HCT116 (cell line): ENCODE data around the gene NUAK2. TPM values are rescaled to one million over a fixed set of nuclear protein-coding genes. Genes with fewer than 3 reads are reported as not detected.
"Not testable (repeated sequence)": the region's sequence is repeated elsewhere in the genome, so short reads cannot be mapped to it uniquely, and the experiment has no call there.

ENCODE experiments used
- ATAC-seq: fragments of 200-7000 bp; cut with Tn5 transposase; 2 replicates; pipeline ENCODE4 v1.9.1; 2020; ENCODE audit warnings: mild to moderate bottlenecking, moderate library complexity
- BruUV-seq: library from RNA; stranded (reverse); fragments of 400-500 nt; replicated peaks from 2 replicates; lab custom pipeline; 2021; lab: Mats Ljungman, UMichigan
- CTCF ChIA-PET: fragments of 300-600 bp; sonication (Branson Sonifier 250); formaldehyde crosslinking; loops from one replicate; lab custom pipeline; 2021; ENCODE audit warnings: antibody characterized with exemption; lab: Charles Lee
- POLR2A ChIA-PET: fragments of 300-600, 350-600 bp; sonication (Branson Sonifier 250); formaldehyde crosslinking; loops from one replicate; lab custom pipeline; 2021; ENCODE audit warnings: antibody characterized with exemption; lab: Charles Lee
- RAD21 ChIA-PET, 2 experiments: fragments of 300-600 bp; sonication (Branson Sonifier 250); formaldehyde crosslinking; loops; one replicate each; lab custom pipeline; 2023; ENCODE audit warnings: low total read pairs in 2 of 2; ENCODE audit not compliant: uncharacterized antibody in 2 of 2, unreplicated experiment in 2 of 2, low non-redundant PET in 1 of 2; lab: Charles Lee
- DNase-seq: peaks from one replicate; pipeline ENCODE4 v3.0.0-alpha.2; 2010; ENCODE audit warnings: low read depth, low spot score
- H2AFZ ChIP-seq: fragments of 200-600 bp; shearing (Covaris generic), sonication (generic); 2 replicates; pipeline ENCODE4 v1.6.1; 2017; ENCODE audit warnings: low read depth, mixed run types, mixed read lengths, antibody characterized with exemption, low read length; ENCODE audit not compliant: poor library complexity, severe bottlenecking
- H3K27ac ChIP-seq: 2 replicates; pipeline ENCODE4 v1.5.1; 2012; ENCODE audit warnings: low read depth, low read length
- H3K27me3 ChIP-seq: fragments of 200-600 bp; sonication (generic); 2 replicates; pipeline ENCODE4 v1.6.1; 2016; ENCODE audit warnings: mixed run types, low read length, mixed read lengths; ENCODE audit not compliant: insufficient read depth
- H3K36me3 ChIP-seq, 2 experiments: fragments of 200-500 bp in 1 of 2; fragments of 200-600 bp in 1 of 2; sonication (Bioruptor generic) in 1 of 2; sonication (generic) in 1 of 2; 2 replicates each; pipeline versions ENCODE4 v1.5.1 to v1.6.1; 2014 to 2016; ENCODE audit warnings: low read length in 2 of 2, inconsistent platforms in 1 of 2, mixed read lengths in 1 of 2, mixed run types in 1 of 2; ENCODE audit not compliant: insufficient read depth in 2 of 2, control insufficient read depth in 1 of 2
- H3K4me1 ChIP-seq, 2 experiments: fragments of 200-600 bp in 1 of 2; sonication (generic) in 1 of 2; 2 replicates each; pipeline versions ENCODE4 v1.5.1 to v1.6.1; 2012 to 2017; ENCODE audit warnings: low read length in 2 of 2, inconsistent platforms in 1 of 2, mild to moderate bottlenecking in 1 of 2, mixed read lengths in 1 of 2, mixed run types in 1 of 2, moderate library complexity in 1 of 2; ENCODE audit not compliant: insufficient read depth in 2 of 2, control insufficient read depth in 1 of 2
- H3K4me2 ChIP-seq: fragments of 200-600 bp; sonication (generic); 2 replicates; pipeline ENCODE4 v1.6.1; 2017; ENCODE audit warnings: mixed run types, low read length, mixed read lengths
- H3K4me3 ChIP-seq, 2 experiments: fragments of 200-600 bp in 1 of 2; sonication (generic) in 1 of 2; replicated peaks in 1 of 2; 2 replicates each; pipeline ENCODE4 v1.5.1; 2011 to 2016; ENCODE audit warnings: low read length in 2 of 2, control low read depth in 1 of 2, low read depth in 1 of 2, mild to moderate bottlenecking in 1 of 2, mixed read lengths in 1 of 2, mixed run types in 1 of 2
- H3K79me2 ChIP-seq: fragments of 200-600 bp; sonication (generic); 2 replicates; pipeline ENCODE4 v1.6.1; 2017; ENCODE audit warnings: mild to moderate bottlenecking, mixed run types, low read length, moderate library complexity, mixed read lengths; ENCODE audit not compliant: insufficient read depth
- H3K9ac ChIP-seq: fragments of 200-600 bp; sonication (generic); 2 replicates; pipeline ENCODE4 v1.6.1; 2016; ENCODE audit warnings: low read length, mixed read lengths
- H3K9me2 ChIP-seq: fragments of 200-600 bp; sonication (generic), shearing (Covaris generic); 2 replicates; pipeline ENCODE4 v1.6.1; 2017; ENCODE audit warnings: mixed run types, mild to moderate bottlenecking, moderate library complexity; ENCODE audit not compliant: insufficient read depth
- H3K9me3 ChIP-seq, 2 experiments: fragments of 200-500 bp in 1 of 2; fragments of 200-600 bp in 1 of 2; sonication (Bioruptor generic) in 1 of 2; sonication (generic) in 1 of 2; 2 replicates each; pipeline ENCODE4 v1.6.1; 2014 to 2017; ENCODE audit warnings: low read length in 2 of 2, mixed read lengths in 2 of 2, inconsistent platforms in 1 of 2, low read depth in 1 of 2, mild to moderate bottlenecking in 1 of 2, mixed run types in 1 of 2, moderate library complexity in 1 of 2; ENCODE audit not compliant: control insufficient read depth in 1 of 2, insufficient read depth in 1 of 2
- H4K20me1 ChIP-seq: fragments of 200-600 bp; sonication (generic), shearing (Covaris generic); 2 replicates; pipeline ENCODE4 v1.6.1; 2017; ENCODE audit warnings: mixed run types, mild to moderate bottlenecking, moderate library complexity; ENCODE audit not compliant: insufficient read depth
- ATF3 ChIP-seq: IDR thresholded peaks from 2 replicates; pipeline ENCODE4 v1.6.1; 2012
- EGR1 ChIP-seq: IDR thresholded peaks from 2 replicates; pipeline ENCODE4 v1.6.1; 2012; ENCODE audit warnings: low read depth
- EZH2 ChIP-seq: fragments of 200-600 bp; sonication (generic); IDR thresholded peaks from 2 replicates; pipeline ENCODE4 v1.6.1; 2017; ENCODE audit warnings: antibody characterized with exemption, mixed run types
- EZH2phosphoT487 ChIP-seq: fragments of 200-600 bp; IDR thresholded peaks from 2 replicates; pipeline ENCODE4 v1.6.1; 2018; ENCODE audit warnings: antibody characterized with exemption, borderline replicate concordance
- FOSL1 ChIP-seq: IDR thresholded peaks from 2 replicates; pipeline ENCODE4 v1.6.1; 2012; ENCODE audit warnings: low read depth
- JUND ChIP-seq: IDR thresholded peaks from 2 replicates; pipeline ENCODE4 v1.6.1; 2012
- POLR2A ChIP-seq: IDR thresholded peaks from 2 replicates; pipeline ENCODE4 v1.7.0; 2011; ENCODE audit warnings: borderline replicate concordance; ENCODE audit not compliant: insufficient read depth, insufficient read length; ENCODE audit errors: extremely low read depth
- RAD21 ChIP-seq: IDR thresholded peaks from 2 replicates; pipeline ENCODE4 v1.6.1; 2012; ENCODE audit warnings: low read depth, mild to moderate bottlenecking
- SP1 ChIP-seq: IDR thresholded peaks from 2 replicates; pipeline ENCODE4 v1.6.1; 2012; ENCODE audit warnings: low read depth
- SRF ChIP-seq: IDR thresholded peaks from 2 replicates; pipeline ENCODE4 v1.6.1; 2012; ENCODE audit warnings: low read depth
- TCF7L2 ChIP-seq: IDR thresholded peaks from 2 replicates; pipeline ENCODE4 v1.7.0; 2011; ENCODE audit warnings: borderline replicate concordance, inconsistent platforms; ENCODE audit not compliant: insufficient read depth, insufficient read length; ENCODE audit errors: extremely low read depth
- YY1 ChIP-seq: IDR thresholded peaks from 2 replicates; pipeline ENCODE4 v1.6.1; 2011; ENCODE audit warnings: low read length, low read depth, moderate library complexity, mild to moderate bottlenecking; ENCODE audit not compliant: insufficient replicate concordance; ENCODE audit errors: extremely low read depth
- intact Hi-C: fragments of 100-400 bp; cut with micrococcal nuclease; formaldehyde crosslinking; loops from 2 replicates; pipeline ENCODE4 v1.10.0; 2022
- total RNA-seq: library from RNA; stranded (reverse); gene quantifications from one replicate; pipeline ENCODE4 v1.2.1, GENCODE V29; 2021; ENCODE audit not compliant: unreplicated experiment
- TF ChIP-seq, protein P1 (sequence below): IDR thresholded peaks from 2 replicates; pipeline ENCODE4 v1.6.1; 2011; ENCODE audit warnings: mild to moderate bottlenecking, low read length, moderate library complexity; ENCODE audit not compliant: insufficient replicate concordance; ENCODE audit errors: extremely low read depth
- TF ChIP-seq, protein P2 (sequence below): IDR thresholded peaks from 2 replicates; pipeline ENCODE4 v1.6.1; 2012

NUAK2 gene
- total RNA-seq, 1 experiment from 2014 or later = 3.0 TPM

DNA sequence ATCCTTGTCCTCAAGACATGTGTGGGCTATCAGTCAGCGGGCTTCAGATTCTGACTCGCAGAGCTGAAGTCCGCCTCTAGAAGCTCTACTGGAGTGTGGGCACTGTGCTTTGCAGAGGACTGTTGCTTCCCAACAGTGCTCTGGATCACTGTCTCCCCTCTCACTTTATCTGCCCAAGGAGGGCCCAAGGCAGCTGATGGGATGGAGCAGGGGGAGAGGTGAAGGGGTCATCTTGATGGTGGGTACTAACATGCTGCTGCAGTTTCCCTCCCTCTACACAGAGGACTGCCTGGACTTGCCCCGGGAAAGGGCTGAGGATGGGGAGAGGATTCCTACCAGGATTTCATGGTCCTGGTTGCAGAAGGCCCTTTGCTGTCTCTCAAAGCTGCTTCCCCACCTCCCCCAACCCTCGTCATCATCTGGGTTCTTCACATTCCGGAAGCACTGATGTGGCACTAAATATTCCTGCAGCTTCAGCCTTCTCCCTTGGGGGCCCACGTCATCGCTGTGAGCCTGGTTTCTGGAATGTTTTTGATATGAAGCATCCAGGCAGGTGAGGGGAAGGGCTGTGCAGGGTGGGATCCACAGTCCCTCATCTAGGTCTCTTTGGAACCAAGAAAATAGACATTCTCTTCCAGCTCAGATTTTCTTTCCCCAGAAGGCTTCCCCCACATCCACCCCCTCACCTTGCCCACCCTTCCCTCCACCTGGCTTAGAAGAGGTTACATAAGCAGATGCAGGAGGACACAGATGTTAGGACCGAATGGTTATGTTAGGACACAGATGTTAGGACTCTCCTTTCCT lies 23.2 kb downstream of the NUAK2 start (continued):
- no peak for TF ChIP-seq EZH2phosphoT487
- TF ChIP-seq SP1 = peak; percentile 82
- TF ChIP-seq RAD21 = no peak
- peak; percentile 40; the same call in 1 of the 2 replicates for TF ChIP-seq EGR1

GRCh38 chr1:205297546-205298177 lies 23.9 kb downstream of the NUAK2 start:
- H3K36me3 ChIP-seq, H3K79me2 ChIP-seq, DNase-seq, H3K9me2 ChIP-seq, BruUV-seq, intact Hi-C loops, H3K9me3 ChIP-seq, H4K20me1 ChIP-seq, H2AFZ ChIP-seq, H3K27me3 ChIP-seq: not testable (repeated sequence)
- H3K9ac ChIP-seq = peak overlapping the region; percentile 54
- ChIA-PET RAD21 (interaction anchor here in 1 of 2 experiments (1.2 kb wide), 1 partner anchor 20 kb away, joined by 3 read pairs; no protein-coding TSS in a partner anchor), CTCF (interaction anchor here (1.3 to 1.4 kb wide), 2 partner anchors 24 to 27 kb away, joined by 5 to 6 read pairs; no protein-coding TSS in a partner anchor), POLR2A (interaction anchor here (0.9 to 1.5 kb wide), 3 partner anchors 13 to 27 kb away, joined by 3 read pairs; no protein-coding TSS in a partner anchor)
- peaks cover 69 to 99% of the 10 kb centered on the region in 2 experiments for H3K4me1 ChIP-seq
- peak overlapping the region in 1 of 2 experiments; percentile 43; a peak in 2 of 4 replicates for H3K4me3 ChIP-seq
- peak; percentile 4; the same call in 1 of the 2 replicates for ATAC-seq
- H3K4me2 ChIP-seq = peak overlapping the region; percentile 80
- H3K27ac ChIP-seq = peak overlapping the region; percentile 78

DNA sequence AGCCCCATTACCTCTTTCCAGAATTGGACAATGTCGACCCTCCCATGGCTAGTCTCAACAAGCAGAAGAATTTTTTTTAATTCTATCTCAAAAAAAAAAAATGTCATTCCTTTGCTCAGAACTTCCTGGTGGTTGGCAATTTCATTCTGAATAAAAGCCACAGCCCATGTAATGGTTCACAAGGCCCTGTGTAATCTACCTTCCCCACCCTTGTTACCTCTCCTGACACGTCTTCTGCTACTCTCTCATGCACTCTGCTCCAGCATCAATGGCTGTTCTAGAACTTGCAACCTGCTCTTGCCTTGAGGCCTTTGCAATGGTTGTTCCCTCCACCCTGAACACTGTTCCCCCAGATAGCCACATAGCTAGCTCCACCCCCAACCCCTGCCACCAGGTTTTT lies 25.4 kb downstream of the NUAK2 start:
- Histone ChIP-seq H3K27me3 (no peaks in the 10 kb centered on the region), H3K27ac (no peak overlapping the region), H3K9ac (no peak overlapping the region), H3K9me3 (no peaks in the 10 kb centered on the region), H3K36me3 (no peaks in the 10 kb centered on the region), H3K4me1 (peaks cover 56 to 92% of the 10 kb centered on the region in 2 experiments), H3K4me3 (no peak overlapping the region), H2AFZ (no peak overlapping the region), H3K79me2 (no peaks in the 10 kb centered on the region), H3K9me2 (no peaks in the 10 kb centered on the region), H3K4me2 (0 out of 2 replicates have a peak overlapping the region, but pooled peaks have one; percentile 74), H4K20me1 (no peaks in the 10 kb centered on the region)
- ChIA-PET RAD21 (no interaction called here), POLR2A (no interaction called here), CTCF (interaction anchor here (1.0 kb wide), 1 partner anchor 29 kb away, joined by 3 read pairs; no protein-coding TSS in a partner anchor)
- ATAC-seq = no peak
- no TSS peak for BruUV-seq
- no peak for DNase-seq
- TF ChIP-seq ATF3 = no peak
- no peak for TF ChIP-seq POLR2A
- TF ChIP-seq YY1 = no peak
- no peak for TF ChIP-seq SRF
- TF ChIP-seq EZH2 = no peak
- TF ChIP-seq, protein P1, sequence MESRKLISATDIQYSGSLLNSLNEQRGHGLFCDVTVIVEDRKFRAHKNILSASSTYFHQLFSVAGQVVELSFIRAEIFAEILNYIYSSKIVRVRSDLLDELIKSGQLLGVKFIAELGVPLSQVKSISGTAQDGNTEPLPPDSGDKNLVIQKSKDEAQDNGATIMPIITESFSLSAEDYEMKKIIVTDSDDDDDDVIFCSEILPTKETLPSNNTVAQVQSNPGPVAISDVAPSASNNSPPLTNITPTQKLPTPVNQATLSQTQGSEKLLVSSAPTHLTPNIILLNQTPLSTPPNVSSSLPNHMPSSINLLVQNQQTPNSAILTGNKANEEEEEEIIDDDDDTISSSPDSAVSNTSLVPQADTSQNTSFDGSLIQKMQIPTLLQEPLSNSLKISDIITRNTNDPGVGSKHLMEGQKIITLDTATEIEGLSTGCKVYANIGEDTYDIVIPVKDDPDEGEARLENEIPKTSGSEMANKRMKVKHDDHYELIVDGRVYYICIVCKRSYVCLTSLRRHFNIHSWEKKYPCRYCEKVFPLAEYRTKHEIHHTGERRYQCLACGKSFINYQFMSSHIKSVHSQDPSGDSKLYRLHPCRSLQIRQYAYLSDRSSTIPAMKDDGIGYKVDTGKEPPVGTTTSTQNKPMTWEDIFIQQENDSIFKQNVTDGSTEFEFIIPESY = no peak
- no peak for TF ChIP-seq SP1
- no peak for TF ChIP-seq FOSL1
- no peak for TF ChIP-seq TCF7L2
- TF ChIP-seq JUND = no peak
- TF ChIP-seq, protein P2, sequence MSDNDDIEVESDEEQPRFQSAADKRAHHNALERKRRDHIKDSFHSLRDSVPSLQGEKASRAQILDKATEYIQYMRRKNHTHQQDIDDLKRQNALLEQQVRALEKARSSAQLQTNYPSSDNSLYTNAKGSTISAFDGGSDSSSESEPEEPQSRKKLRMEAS = no peak
- TF ChIP-seq EZH2phosphoT487 = no peak
- intact Hi-C loops = no loop called here
